RWPE2 (cell line): ENCODE results near the gene FGD5.

Experiments
- ATAC-seq: fragments of 200-7000 bp; cut with Tn5 transposase; 3 replicates; pipeline ENCODE4 v1.9.1; 2021; ENCODE audit warnings: low read depth
- DNase-seq: peaks from one replicate; pipeline ENCODE4 v3.0.0-alpha.2; 2020; ENCODE audit warnings: low spot score
- H3K27ac ChIP-seq: fragments of 450-650 bp; 2 replicates; pipeline ENCODE4 v1.5.1; 2017; ENCODE audit warnings: mild to moderate bottlenecking; ENCODE audit not compliant: poor library complexity, severe bottlenecking
- H3K27me3 ChIP-seq: fragments of 250-450 bp; sonication (Bioruptor Pico); 2 replicates; pipeline ENCODE4 v1.5.1; 2021; ENCODE audit warnings: mild to moderate bottlenecking, moderate library complexity; ENCODE audit not compliant: insufficient read depth, poor library complexity, severe bottlenecking
- H3K36me3 ChIP-seq: fragments of 250-450 bp; sonication (Bioruptor Pico); 2 replicates; pipeline ENCODE4 v1.5.1; 2020; ENCODE audit warnings: low read depth, mild to moderate bottlenecking, moderate library complexity
- H3K4me1 ChIP-seq: fragments of 250-450 bp; sonication (Bioruptor Pico); 2 replicates; pipeline ENCODE4 v1.5.1; 2021; ENCODE audit warnings: mild to moderate bottlenecking, moderate library complexity; ENCODE audit not compliant: insufficient read depth, poor library complexity, severe bottlenecking
- H3K4me3 ChIP-seq: fragments of 250-450 bp; sonication (Bioruptor Pico); 2 replicates; pipeline ENCODE4 v1.5.1; 2021; ENCODE audit warnings: mild to moderate bottlenecking, moderate library complexity; ENCODE audit not compliant: severe bottlenecking
- H3K9me3 ChIP-seq: fragments of 250-450 bp; sonication (Bioruptor Pico); 2 replicates; pipeline ENCODE4 v1.5.1; 2021; ENCODE audit warnings: mild to moderate bottlenecking, moderate library complexity; ENCODE audit not compliant: severe bottlenecking
- CTCF ChIP-seq: fragments of 450-650 bp; IDR thresholded peaks from one replicate; pipeline ENCODE4 v1.5.1; 2017; ENCODE audit warnings: mild to moderate bottlenecking, moderate library complexity; ENCODE audit not compliant: poor library complexity, severe bottlenecking

Gene FGD5

GRCh38 chr3:14814411-14814871, 4.3 kb upstream of the FGD5 start:
- DNase-seq (no peak), ATAC-seq (no peak)
- H3K27me3 ChIP-seq: peaks cover 40% of the 10 kb centered on the region
- H3K9me3 ChIP-seq: no peaks in the 10 kb centered on the region
- H3K4me1 ChIP-seq: no peaks in the 10 kb centered on the region
- H3K4me3 ChIP-seq: no peak overlapping the region
- no peaks in the 10 kb centered on the region for H3K36me3 ChIP-seq
- TF ChIP-seq CTCF: no peak
- H3K27ac ChIP-seq: no peak overlapping the region

- Histone ChIP-seq H3K27me3 (peaks cover 24% of the 10 kb centered on the region), H3K4me3 (no peak overlapping the region), H3K36me3 (no peaks in the 10 kb centered on the region), H3K4me1 (no peaks in the 10 kb centered on the region), H3K9me3 (no peaks in the 10 kb centered on the region), H3K27ac (no peak overlapping the region)
- no peak for DNase-seq
- no peak for TF ChIP-seq CTCF
- no peak for ATAC-seq
Measured at GRCh38 chr3:14816359-14816758, 2.4 kb upstream of the FGD5 start.

- Histone ChIP-seq H3K27me3 (peaks cover 5% of the 10 kb centered on the region), H3K9me3 (no peaks in the 10 kb centered on the region), H3K4me3 (no peak overlapping the region), H3K27ac (no peak overlapping the region), H3K36me3 (no peaks in the 10 kb centered on the region), H3K4me1 (no peaks in the 10 kb centered on the region)
- TF ChIP-seq CTCF: no peak
- no peak for ATAC-seq
- DNase-seq: no peak
Measured at GRCh38 chr3:14819671-14820070, 909 bp downstream of the FGD5 start.

- Histone ChIP-seq H3K27ac (no peak overlapping the region), H3K27me3 (peaks cover 5% of the 10 kb centered on the region), H3K4me3 (no peak overlapping the region), H3K36me3 (no peaks in the 10 kb centered on the region), H3K9me3 (no peaks in the 10 kb centered on the region), H3K4me1 (no peaks in the 10 kb centered on the region)
- no peak for TF ChIP-seq CTCF
- DNase-seq: no peak
- ATAC-seq: no peak
Measured at GRCh38 chr3:14820156-14820555, 1.4 kb downstream of the FGD5 start.

- no peak overlapping the region for H3K4me3 ChIP-seq
- no peaks in the 10 kb centered on the region for H3K4me1 ChIP-seq
- peaks cover 5% of the 10 kb centered on the region for H3K27me3 ChIP-seq
- ATAC-seq: no peak
- TF ChIP-seq CTCF: no peak
- H3K27ac ChIP-seq: no peak overlapping the region
- H3K9me3 ChIP-seq: no peaks in the 10 kb centered on the region
- H3K36me3 ChIP-seq: no peaks in the 10 kb centered on the region
- no peak for DNase-seq
Measured at GRCh38 chr3:14821151-14821550, 2.4 kb downstream of the FGD5 start.
